AG20443 (cell line): Measurements from ENCODE around the gene KCNK3.
"Not testable (repeated sequence)": the region's sequence is repeated elsewhere in the genome, so short reads cannot be mapped to it uniquely, and the experiment has no call there.

Source experiments
- DNase-seq: peaks from one replicate; pipeline ENCODE4 v3.0.0; 2012; ENCODE audit warnings: low spot score, mixed read lengths

KCNK3 gene

GRCh38 chr2:26730549-26731344, 38.2 kb downstream of the KCNK3 start:
- no peak for DNase-seq

- no peak for DNase-seq
Measured at GRCh38 chr2:26731714-26732113, 39.2 kb downstream of the KCNK3 start.

GRCh38 chr2:26732446-26732845, 39.9 kb downstream of the KCNK3 start:
- no peak for DNase-seq

- no peak for DNase-seq
Measured at GRCh38 chr2:26733413-26733812, 40.9 kb downstream of the KCNK3 start.

- DNase-seq, result peak; percentile 89
Measured at GRCh38 chr2:26735097-26735496, 42.6 kb downstream of the KCNK3 start.

- DNase-seq, result no peak
Measured at GRCh38 chr2:26735883-26736588, 43.5 kb downstream of the KCNK3 start.

GRCh38 chr2:26737221-26737620, 44.7 kb downstream of the KCNK3 start:
- DNase-seq, result no peak

GRCh38 chr2:26738481-26738880, 46.0 kb downstream of the KCNK3 start:
- no peak for DNase-seq

- no peak for DNase-seq
Measured at GRCh38 chr2:26739514-26739913, 47.0 kb downstream of the KCNK3 start.

- DNase-seq, result no peak
Measured at GRCh38 chr2:26740346-26740745, 47.8 kb downstream of the KCNK3 start.

GRCh38 chr2:26740890-26741302, 48.4 kb downstream of the KCNK3 start:
- DNase-seq, result no peak

- DNase-seq, result no peak
Measured at GRCh38 chr2:26742048-26742770, 49.7 kb downstream of the KCNK3 start.

GRCh38 chr2:26743852-26744251, 51.3 kb downstream of the KCNK3 start:
- DNase-seq, result no peak

- no peak for DNase-seq
Measured at GRCh38 chr2:26744953-26745352, 52.4 kb downstream of the KCNK3 start.

GRCh38 chr2:26745609-26746327, 53.2 kb downstream of the KCNK3 start:
- DNase-seq, result peak; percentile 82

GRCh38 chr2:26746934-26747333, 54.4 kb downstream of the KCNK3 start:
- DNase-seq, result no peak

GRCh38 chr2:26749787-26750420, 57.4 kb downstream of the KCNK3 start:
- DNase-seq, result not testable (repeated sequence)

- not testable (repeated sequence) for DNase-seq
Measured at GRCh38 chr2:26750467-26750866, 57.9 kb downstream of the KCNK3 start.

GRCh38 chr2:26752656-26753055, 60.1 kb downstream of the KCNK3 start:
- peak; percentile 48 for DNase-seq

- DNase-seq, result no peak
Measured at GRCh38 chr2:26754539-26754938, 62.0 kb downstream of the KCNK3 start.

GRCh38 chr2:26754972-26755670, 62.6 kb downstream of the KCNK3 start:
- DNase-seq, result no peak
